Endodermal cell (in vitro differentiated cells): ENCODE data around the gene KMT2E. TPM values are rescaled to one million over a fixed set of nuclear protein-coding genes. Genes with fewer than 3 reads are reported as not detected.

ENCODE experiments used
- DNase-seq: peaks from one replicate; pipeline ENCODE4 v3.0.0-alpha.2; 2017
- H3K27ac ChIP-seq: 2 replicates; pipeline ENCODE4 v1.5.1; 2013; ENCODE audit warnings: mild to moderate bottlenecking, low read depth, low read length, moderate library complexity
- H3K27me3 ChIP-seq: 2 replicates; pipeline ENCODE4 v1.6.1; 2013; ENCODE audit warnings: mild to moderate bottlenecking, low read length, moderate library complexity; ENCODE audit not compliant: insufficient read depth, control insufficient read depth, poor library complexity, severe bottlenecking
- H3K36me3 ChIP-seq: 2 replicates; pipeline ENCODE4 v1.7.0; 2013; ENCODE audit warnings: mild to moderate bottlenecking, low read length, moderate library complexity; ENCODE audit not compliant: control insufficient read depth, insufficient read depth
- H3K4me1 ChIP-seq: one replicate; pipeline ENCODE4 v1.7.0; 2013; ENCODE audit warnings: low read length; ENCODE audit not compliant: control insufficient read depth, insufficient read depth
- H3K4me3 ChIP-seq: 2 replicates; pipeline ENCODE4 v1.5.1; 2013; ENCODE audit warnings: mild to moderate bottlenecking, low read length, moderate library complexity
- H3K9ac ChIP-seq: 2 replicates; pipeline ENCODE4 v1.6.1; 2013; ENCODE audit warnings: mild to moderate bottlenecking, low read length, moderate library complexity; ENCODE audit not compliant: poor library complexity, severe bottlenecking; ENCODE audit errors: extremely low read depth
- H3K9me3 ChIP-seq: 2 replicates; pipeline ENCODE4 v1.6.1; 2013; ENCODE audit warnings: mild to moderate bottlenecking, low read length, moderate library complexity; ENCODE audit not compliant: control insufficient read depth
- H3K27ac Mint-ChIP-seq: 2 replicates; pipeline ENCODE4 v1.8.0; 2020; ENCODE audit warnings: mixed read lengths
- H3K27me3 Mint-ChIP-seq: 2 replicates; pipeline ENCODE4 v1.8.0; 2021; ENCODE audit warnings: mild to moderate bottlenecking, mixed read lengths; ENCODE audit not compliant: insufficient read depth
- H3K36me3 Mint-ChIP-seq: 2 replicates; pipeline ENCODE4 v1.8.0; 2020; ENCODE audit warnings: low read depth, mixed read lengths
- H3K4me1 Mint-ChIP-seq: 2 replicates; pipeline ENCODE4 v1.8.0; 2020; ENCODE audit warnings: mixed read lengths
- H3K4me3 Mint-ChIP-seq: 2 replicates; pipeline ENCODE4 v1.8.0; 2020; ENCODE audit warnings: mild to moderate bottlenecking, moderate library complexity, mixed read lengths
- H3K9me3 Mint-ChIP-seq: 2 replicates; pipeline ENCODE4 v1.8.0; 2020; ENCODE audit warnings: mild to moderate bottlenecking, mixed read lengths
- WGBS, 2 experiments: methylation state at CpG; one replicate each; pipeline versions ENCODE4 v1.1.5 to v1.1.7; 2013; ENCODE audit warnings: missing lambda C conversion rate in 2 of 2, mixed read lengths in 1 of 2; ENCODE audit not compliant: insufficient coverage in 1 of 2, insufficient read length in 1 of 2; 5-methylcytosine and 5-hydroxymethylcytosine counted together
- total RNA-seq, 2 donors: library from RNA; stranded (reverse); fragmentation: NEBNext Ultra II Directional in 1 of 2; extraction: Animal tissue kit (Norgen Biotek cat#: 25700) in 1 of 2; gene quantifications; 2 replicates in 1 of 2; 3 replicates in 1 of 2; pipeline ENCODE4 v1.2.1, GENCODE V29; 2021
- TF ChIP-seq, protein P1 (sequence below): fragments of 200-600 bp; sonication (generic); conservative IDR thresholded peaks from 2 replicates; pipeline ENCODE4 v1.5.0; 2021; ENCODE audit warnings: antibody characterized with exemption, mild to moderate bottlenecking

Gene KMT2E
- total RNA-seq, 2 donors from 2014 or later, result 65.7 to 70.4 TPM

- Histone ChIP-seq H3K9ac (no peak overlapping the region), H3K27ac (no peak overlapping the region), H3K4me3 (no peak overlapping the region), H3K9me3 (no peaks in the 10 kb centered on the region), H3K27me3 (no peaks in the 10 kb centered on the region), H3K36me3 (peaks cover 19% of the 10 kb centered on the region), H3K4me1 (peaks cover 3% of the 10 kb centered on the region)
- TF ChIP-seq, protein P1, sequence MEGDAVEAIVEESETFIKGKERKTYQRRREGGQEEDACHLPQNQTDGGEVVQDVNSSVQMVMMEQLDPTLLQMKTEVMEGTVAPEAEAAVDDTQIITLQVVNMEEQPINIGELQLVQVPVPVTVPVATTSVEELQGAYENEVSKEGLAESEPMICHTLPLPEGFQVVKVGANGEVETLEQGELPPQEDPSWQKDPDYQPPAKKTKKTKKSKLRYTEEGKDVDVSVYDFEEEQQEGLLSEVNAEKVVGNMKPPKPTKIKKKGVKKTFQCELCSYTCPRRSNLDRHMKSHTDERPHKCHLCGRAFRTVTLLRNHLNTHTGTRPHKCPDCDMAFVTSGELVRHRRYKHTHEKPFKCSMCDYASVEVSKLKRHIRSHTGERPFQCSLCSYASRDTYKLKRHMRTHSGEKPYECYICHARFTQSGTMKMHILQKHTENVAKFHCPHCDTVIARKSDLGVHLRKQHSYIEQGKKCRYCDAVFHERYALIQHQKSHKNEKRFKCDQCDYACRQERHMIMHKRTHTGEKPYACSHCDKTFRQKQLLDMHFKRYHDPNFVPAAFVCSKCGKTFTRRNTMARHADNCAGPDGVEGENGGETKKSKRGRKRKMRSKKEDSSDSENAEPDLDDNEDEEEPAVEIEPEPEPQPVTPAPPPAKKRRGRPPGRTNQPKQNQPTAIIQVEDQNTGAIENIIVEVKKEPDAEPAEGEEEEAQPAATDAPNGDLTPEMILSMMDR, result no peak
- peaks cover 14% of the 10 kb centered on the region for H3K36me3 Mint-ChIP-seq
- WGBS, 2 experiments, result 80 to 96% methylated on average over 2 to 5 of the region's 5 CpGs
- no peaks in the 10 kb centered on the region for H3K9me3 Mint-ChIP-seq
- DNase-seq, result no peak
- no peaks in the 10 kb centered on the region for H3K27me3 Mint-ChIP-seq
- H3K4me3 Mint-ChIP-seq, result no peak overlapping the region
- no peak overlapping the region for H3K27ac Mint-ChIP-seq
- peaks cover 20% of the 10 kb centered on the region for H3K4me1 Mint-ChIP-seq
These were observed 21.3 kb downstream of the KMT2E start for GRCh38 chr7:105035349-105035748.

DNA sequence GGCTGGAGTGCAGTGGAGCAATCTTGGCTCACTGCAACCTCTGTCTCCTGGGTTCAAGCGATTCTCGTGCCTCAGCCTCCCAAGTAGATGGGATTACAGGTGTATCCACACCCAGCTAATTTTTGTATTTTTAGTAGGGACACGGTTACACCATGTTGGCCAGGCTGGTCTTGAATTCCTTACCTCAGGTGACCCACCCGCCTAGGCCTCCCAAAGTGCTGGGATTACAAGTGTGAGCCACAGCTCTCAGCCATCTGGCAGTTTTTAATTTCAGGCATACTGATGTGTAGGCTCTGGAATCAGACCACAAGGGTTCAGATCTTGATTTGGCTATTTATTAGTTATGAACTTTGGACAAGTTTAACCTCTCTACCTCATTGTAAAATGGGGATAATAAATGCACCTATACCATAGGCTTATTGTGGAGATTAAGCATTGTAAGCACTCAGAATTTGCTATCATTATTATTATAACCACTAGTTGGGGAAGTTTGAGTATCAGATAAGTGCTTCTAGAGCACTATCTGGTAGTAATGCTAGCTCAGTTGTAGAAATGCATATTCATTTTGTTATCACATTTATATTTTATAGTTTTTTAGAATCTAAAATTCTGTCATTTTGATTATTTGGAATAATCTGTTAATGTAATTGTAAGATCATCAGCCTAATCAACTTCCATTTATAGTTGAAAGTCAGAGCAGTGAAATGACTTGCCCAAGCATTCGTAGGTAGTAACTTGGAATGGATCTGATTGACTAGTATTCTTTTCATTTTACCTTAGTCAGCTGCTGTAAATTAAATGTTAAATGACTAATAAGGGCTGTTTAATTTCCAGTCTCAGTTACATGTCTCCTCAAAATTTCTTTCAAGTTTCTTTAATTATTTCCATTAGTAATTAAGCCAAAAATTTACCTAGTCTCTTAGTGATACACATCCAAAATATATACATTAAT, 22.5 kb downstream of the KMT2E start:
- no peak for DNase-seq
- Histone ChIP-seq H3K9me3 (no peaks in the 10 kb centered on the region), H3K27ac (no peak overlapping the region), H3K4me1 (peaks cover 3% of the 10 kb centered on the region), H3K36me3 (peaks cover 30% of the 10 kb centered on the region), H3K27me3 (no peaks in the 10 kb centered on the region), H3K9ac (no peak overlapping the region), H3K4me3 (no peak overlapping the region)
- WGBS, 2 experiments, result 90 to 93% methylated on average over 4 to 5 of the region's 5 CpGs
- Mint-ChIP-seq H3K36me3 (peaks cover 22% of the 10 kb centered on the region), H3K27ac (peak overlapping the region; percentile 14), H3K27me3 (no peaks in the 10 kb centered on the region), H3K4me1 (peaks cover 23% of the 10 kb centered on the region), H3K9me3 (no peaks in the 10 kb centered on the region), H3K4me3 (no peak overlapping the region)
- TF ChIP-seq, protein P1, result no peak

- Histone ChIP-seq H3K27ac (no peak overlapping the region), H3K27me3 (no peaks in the 10 kb centered on the region), H3K9ac (no peak overlapping the region), H3K36me3 (peaks cover 39% of the 10 kb centered on the region), H3K4me3 (no peak overlapping the region), H3K9me3 (no peaks in the 10 kb centered on the region), H3K4me1 (peaks cover 3% of the 10 kb centered on the region)
- no peak overlapping the region for H3K4me3 Mint-ChIP-seq
- TF ChIP-seq, protein P1, result no peak
- H3K27me3 Mint-ChIP-seq, result no peaks in the 10 kb centered on the region
- DNase-seq, result no peak
- peaks cover 26% of the 10 kb centered on the region for H3K36me3 Mint-ChIP-seq
- peaks cover 24% of the 10 kb centered on the region for H3K4me1 Mint-ChIP-seq
- WGBS, 2 experiments, result 77 to 100% methylated on average over 1 to 2 of the region's 2 CpGs
- no peaks in the 10 kb centered on the region for H3K9me3 Mint-ChIP-seq
- no peak overlapping the region for H3K27ac Mint-ChIP-seq
These were observed 23.3 kb downstream of the KMT2E start for GRCh38 chr7:105037319-105037718.
